ENCODE measurements around the gene LIMK2.

Gene LIMK2

GRCh38 chr22:31276426-31277167 lies 64.5 kb downstream of the LIMK2 start:
- no peaks in the 10 kb centered on the region for H3K9me3 ChIP-seq (ENCODE audit: control insufficient read depth, low read length)
- H3K4me3 ChIP-seq (ENCODE audit: low read length): no peak overlapping the region
- no peak overlapping the region for H3K9ac ChIP-seq (ENCODE audit: low read length)
- no peak for DNase-seq (ENCODE audit: low read depth)
- H3K36me3 ChIP-seq (ENCODE audit: control insufficient read depth, insufficient read depth, low read length, severe bottlenecking): peaks cover 64% of the 10 kb centered on the region
- H3K4me1 ChIP-seq (ENCODE audit: control insufficient read depth, insufficient read depth, low read length): peaks cover 2% of the 10 kb centered on the region
- no peaks in the 10 kb centered on the region for H3K27me3 ChIP-seq (replicated peaks; ENCODE audit: control insufficient read depth, insufficient read depth, low read length)

GRCh38 chr22:31277741-31278140 lies 65.6 kb downstream of the LIMK2 start:
- H3K27me3 ChIP-seq (replicated peaks; ENCODE audit: control insufficient read depth, insufficient read depth, low read length): no peaks in the 10 kb centered on the region
- peaks cover 69% of the 10 kb centered on the region for H3K36me3 ChIP-seq (ENCODE audit: control insufficient read depth, insufficient read depth, low read length, severe bottlenecking)
- H3K4me1 ChIP-seq (ENCODE audit: control insufficient read depth, insufficient read depth, low read length): no peaks in the 10 kb centered on the region

GRCh38 chr22:31278151-31278621 lies 66.1 kb downstream of the LIMK2 start:
- no peaks in the 10 kb centered on the region for H3K9me3 ChIP-seq (ENCODE audit: control insufficient read depth, low read length)
- H3K4me3 ChIP-seq (ENCODE audit: low read length): no peak overlapping the region
- no peak overlapping the region for H3K9ac ChIP-seq (ENCODE audit: low read length)
- peaks cover 72% of the 10 kb centered on the region for H3K36me3 ChIP-seq (ENCODE audit: control insufficient read depth, insufficient read depth, low read length, severe bottlenecking)
- no peaks in the 10 kb centered on the region for H3K4me1 ChIP-seq (ENCODE audit: control insufficient read depth, insufficient read depth, low read length)
- no peak for DNase-seq (ENCODE audit: low read depth)
- H3K27me3 ChIP-seq (replicated peaks; ENCODE audit: control insufficient read depth, insufficient read depth, low read length): no peaks in the 10 kb centered on the region

More at GRCh38 chr22:31277741-31278140, 65.6 kb downstream of the LIMK2 start:
- Histone ChIP-seq H3K9me3 (ENCODE audit: control insufficient read depth, low read length) (no peaks in the 10 kb centered on the region), H3K9ac (ENCODE audit: low read length) (no peak overlapping the region), H3K4me3 (ENCODE audit: low read length) (no peak overlapping the region)
- DNase-seq (ENCODE audit: low read depth): no peak

GRCh38 chr22:31278626-31279326 lies 66.7 kb downstream of the LIMK2 start:
- no peaks in the 10 kb centered on the region for H3K9me3 ChIP-seq (ENCODE audit: control insufficient read depth, low read length)
- H3K27me3 ChIP-seq (replicated peaks; ENCODE audit: control insufficient read depth, insufficient read depth, low read length): no peaks in the 10 kb centered on the region
- H3K9ac ChIP-seq (ENCODE audit: low read length): no peak overlapping the region
- no peak overlapping the region for H3K4me3 ChIP-seq (ENCODE audit: low read length)
- peaks cover 74% of the 10 kb centered on the region for H3K36me3 ChIP-seq (ENCODE audit: control insufficient read depth, insufficient read depth, low read length, severe bottlenecking)
- DNase-seq (ENCODE audit: low read depth): no peak
- no peaks in the 10 kb centered on the region for H3K4me1 ChIP-seq (ENCODE audit: control insufficient read depth, insufficient read depth, low read length)

GRCh38 chr22:31279327-31279669 lies 67.2 kb downstream of the LIMK2 start:
- no peak for DNase-seq (ENCODE audit: low read depth)
- no peak overlapping the region for H3K4me3 ChIP-seq (ENCODE audit: low read length)
- no peaks in the 10 kb centered on the region for H3K4me1 ChIP-seq (ENCODE audit: control insufficient read depth, insufficient read depth, low read length)
- peaks cover 74% of the 10 kb centered on the region for H3K36me3 ChIP-seq (ENCODE audit: control insufficient read depth, insufficient read depth, low read length, severe bottlenecking)
- no peaks in the 10 kb centered on the region for H3K27me3 ChIP-seq (replicated peaks; ENCODE audit: control insufficient read depth, insufficient read depth, low read length)
- no peak overlapping the region for H3K9ac ChIP-seq (ENCODE audit: low read length)
- no peaks in the 10 kb centered on the region for H3K9me3 ChIP-seq (ENCODE audit: control insufficient read depth, low read length)

- Histone ChIP-seq H3K27me3 (replicated peaks; ENCODE audit: control insufficient read depth, insufficient read depth, low read length) (no peaks in the 10 kb centered on the region), H3K36me3 (ENCODE audit: control insufficient read depth, insufficient read depth, low read length, severe bottlenecking) (peaks cover 75% of the 10 kb centered on the region), H3K9ac (ENCODE audit: low read length) (no peak overlapping the region), H3K4me1 (ENCODE audit: control insufficient read depth, insufficient read depth, low read length) (no peaks in the 10 kb centered on the region), H3K9me3 (ENCODE audit: control insufficient read depth, low read length) (no peaks in the 10 kb centered on the region), H3K4me3 (ENCODE audit: low read length) (no peak overlapping the region)
- no peak for DNase-seq (ENCODE audit: low read depth)
Observed at GRCh38 chr22:31279821-31280505, 67.9 kb downstream of the LIMK2 start.

- DNase-seq (ENCODE audit: low read depth): no peak
- no peak overlapping the region for H3K4me3 ChIP-seq (ENCODE audit: low read length)
- H3K9ac ChIP-seq (ENCODE audit: low read length): no peak overlapping the region
- no peaks in the 10 kb centered on the region for H3K27me3 ChIP-seq (replicated peaks; ENCODE audit: control insufficient read depth, insufficient read depth, low read length)
- H3K4me1 ChIP-seq (ENCODE audit: control insufficient read depth, insufficient read depth, low read length): no peaks in the 10 kb centered on the region
- no peaks in the 10 kb centered on the region for H3K9me3 ChIP-seq (ENCODE audit: control insufficient read depth, low read length)
- H3K36me3 ChIP-seq (ENCODE audit: control insufficient read depth, insufficient read depth, low read length, severe bottlenecking): peaks cover 80% of the 10 kb centered on the region
Observed at GRCh38 chr22:31281733-31282132, 69.6 kb downstream of the LIMK2 start.

GRCh38 chr22:31282748-31283468 lies 70.8 kb downstream of the LIMK2 start:
- Histone ChIP-seq H3K4me1 (ENCODE audit: control insufficient read depth, insufficient read depth, low read length) (no peaks in the 10 kb centered on the region), H3K36me3 (ENCODE audit: control insufficient read depth, insufficient read depth, low read length, severe bottlenecking) (peaks cover 75% of the 10 kb centered on the region)
- no peak for DNase-seq (ENCODE audit: low read depth)

GRCh38 chr22:31284281-31285155 lies 72.4 kb downstream of the LIMK2 start:
- Histone ChIP-seq H3K36me3 (ENCODE audit: control insufficient read depth, insufficient read depth, low read length, severe bottlenecking) (peaks cover 81% of the 10 kb centered on the region), H3K9ac (ENCODE audit: low read length) (no peak overlapping the region), H3K9me3 (ENCODE audit: control insufficient read depth, low read length) (no peaks in the 10 kb centered on the region), H3K4me3 (ENCODE audit: low read length) (no peak overlapping the region), H3K27me3 (replicated peaks; ENCODE audit: control insufficient read depth, insufficient read depth, low read length) (no peaks in the 10 kb centered on the region), H3K4me1 (ENCODE audit: control insufficient read depth, insufficient read depth, low read length) (peaks cover 12% of the 10 kb centered on the region)
- DNase-seq (ENCODE audit: low read depth): no peak

More at GRCh38 chr22:31282748-31283468, 70.8 kb downstream of the LIMK2 start:
- H3K9ac ChIP-seq (ENCODE audit: low read length): no peak overlapping the region
- no peaks in the 10 kb centered on the region for H3K27me3 ChIP-seq (replicated peaks; ENCODE audit: control insufficient read depth, insufficient read depth, low read length)
- no peak overlapping the region for H3K4me3 ChIP-seq (ENCODE audit: low read length)
- no peaks in the 10 kb centered on the region for H3K9me3 ChIP-seq (ENCODE audit: control insufficient read depth, low read length)
